HPDE6-E6E7 (cell line): Measurements from ENCODE around the gene CEMP1.

Source experiments
- DNase-seq: peaks from one replicate; pipeline ENCODE4 v3.0.0; 2011; ENCODE audit warnings: missing footprints; ENCODE audit errors: extremely low spot score

CEMP1 gene

DNA sequence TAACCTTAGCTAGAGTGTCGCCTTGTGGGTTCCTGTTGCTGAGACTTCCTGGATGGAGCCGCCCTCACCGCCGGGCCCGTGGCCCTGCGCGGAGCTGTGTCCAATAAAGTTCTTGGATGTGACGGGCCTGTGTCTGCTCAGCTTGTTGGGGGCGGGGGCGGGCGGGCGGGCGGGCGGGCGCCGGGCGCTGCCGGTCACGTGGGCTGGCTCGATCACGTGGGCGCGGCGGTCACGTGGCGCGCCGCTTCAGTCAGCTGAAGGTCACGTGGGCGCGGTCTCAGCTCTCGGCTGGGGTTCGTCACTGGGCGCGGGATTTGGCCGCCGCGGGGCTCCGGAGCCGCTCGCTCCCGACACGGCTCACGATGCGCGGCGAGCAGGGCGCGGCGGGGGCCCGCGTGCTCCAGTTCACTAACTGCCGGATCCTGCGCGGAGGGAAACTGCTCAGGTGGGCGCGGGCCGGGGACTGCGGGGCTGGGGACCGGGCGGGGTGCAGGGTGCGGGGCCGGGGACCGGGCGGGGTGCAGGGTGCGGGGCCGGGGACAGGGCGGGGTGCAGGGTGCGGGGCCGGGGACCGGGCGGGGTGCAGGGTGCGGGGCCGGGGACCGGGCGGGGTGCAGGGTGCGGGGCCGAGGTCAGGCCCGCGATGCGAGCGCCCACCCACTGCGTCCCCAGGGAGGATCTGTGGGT, 11.0 kb downstream of the CEMP1 start, which contains the start of gene AMDHD2:
Gene AMDHD2, plus strand, starts transcription at position 275 of the 687 bp plus-strand sequence. Its CDS starts 88 bp downstream, at position 363.
- peak; percentile 90 for DNase-seq

DNA sequence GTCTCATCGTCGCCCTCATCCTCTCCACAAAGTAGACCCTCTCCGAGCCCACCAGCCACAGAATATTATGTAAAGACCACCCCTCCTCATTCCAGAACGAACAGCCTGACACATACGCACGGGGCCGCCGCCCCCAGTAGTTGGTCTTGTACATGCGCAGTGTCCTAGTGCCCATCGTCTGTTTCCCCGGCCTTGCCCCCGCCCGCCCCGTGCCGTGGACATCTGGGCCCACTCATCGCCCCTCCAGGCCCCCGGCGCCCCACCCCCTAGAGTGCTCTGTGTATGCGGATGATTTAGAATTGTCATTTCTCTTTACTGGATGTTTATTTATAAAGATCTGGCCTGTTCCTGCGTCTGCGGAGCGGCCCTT, 11.5 kb downstream of the CEMP1 start:
- no peak for DNase-seq

GRCh38 chr16:2518823-2519710, 12.1 kb downstream of the CEMP1 start:
- no peak for DNase-seq

DNA sequence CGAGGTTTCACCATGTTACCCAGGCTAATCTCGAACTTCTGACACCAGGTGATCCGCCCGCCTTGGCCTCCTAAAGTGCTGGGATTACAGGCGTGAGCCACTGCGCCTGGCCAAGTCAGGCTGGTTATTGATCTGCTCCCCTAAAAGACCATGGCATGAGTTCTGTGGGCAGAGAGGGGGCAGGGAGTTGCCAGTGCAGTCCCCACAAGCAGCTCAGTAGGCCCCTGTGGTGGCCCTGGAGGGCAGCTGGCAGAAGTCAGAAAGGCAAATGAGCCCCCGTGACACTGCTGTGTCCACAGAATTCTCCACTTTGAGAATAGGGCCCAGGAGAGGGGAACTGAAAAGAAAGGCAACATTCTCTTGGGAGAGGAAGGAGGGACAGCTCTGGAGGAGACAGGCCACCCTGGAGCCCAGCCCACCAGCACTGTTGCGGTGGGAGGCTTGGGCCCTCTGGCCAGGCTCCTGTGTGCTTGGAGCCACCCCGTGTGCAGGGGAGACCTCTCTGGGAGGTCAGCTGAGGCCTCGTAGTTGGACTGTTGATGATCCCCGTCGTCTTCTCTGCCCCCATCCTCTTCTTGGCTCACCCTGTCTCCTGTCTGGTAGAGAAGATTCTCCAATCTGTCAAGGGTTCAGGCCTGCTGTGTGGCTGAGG, 13.1 kb downstream of the CEMP1 start:
- no peak for DNase-seq

GRCh38 chr16:2516391-2517240, 14.6 kb downstream of the CEMP1 start:
- no peak for DNase-seq

GRCh38 chr16:2515180-2515851, 15.9 kb downstream of the CEMP1 start:
- DNase-seq = no peak

GRCh38 chr16:2514333-2515179, 16.7 kb downstream of the CEMP1 start:
- DNase-seq = no peak

- peak; percentile 87 for DNase-seq
Observed at GRCh38 chr16:2513405-2514332, 17.5 kb downstream of the CEMP1 start, which contains the start of gene ATP6V0C. Gene ATP6V0C (plus strand): TSS chr16:2513952. CDS start chr16:2514104, 152 bp downstream.

- no peak for DNase-seq
Observed at GRCh38 chr16:2512735-2513404, 18.3 kb downstream of the CEMP1 start.

DNA sequence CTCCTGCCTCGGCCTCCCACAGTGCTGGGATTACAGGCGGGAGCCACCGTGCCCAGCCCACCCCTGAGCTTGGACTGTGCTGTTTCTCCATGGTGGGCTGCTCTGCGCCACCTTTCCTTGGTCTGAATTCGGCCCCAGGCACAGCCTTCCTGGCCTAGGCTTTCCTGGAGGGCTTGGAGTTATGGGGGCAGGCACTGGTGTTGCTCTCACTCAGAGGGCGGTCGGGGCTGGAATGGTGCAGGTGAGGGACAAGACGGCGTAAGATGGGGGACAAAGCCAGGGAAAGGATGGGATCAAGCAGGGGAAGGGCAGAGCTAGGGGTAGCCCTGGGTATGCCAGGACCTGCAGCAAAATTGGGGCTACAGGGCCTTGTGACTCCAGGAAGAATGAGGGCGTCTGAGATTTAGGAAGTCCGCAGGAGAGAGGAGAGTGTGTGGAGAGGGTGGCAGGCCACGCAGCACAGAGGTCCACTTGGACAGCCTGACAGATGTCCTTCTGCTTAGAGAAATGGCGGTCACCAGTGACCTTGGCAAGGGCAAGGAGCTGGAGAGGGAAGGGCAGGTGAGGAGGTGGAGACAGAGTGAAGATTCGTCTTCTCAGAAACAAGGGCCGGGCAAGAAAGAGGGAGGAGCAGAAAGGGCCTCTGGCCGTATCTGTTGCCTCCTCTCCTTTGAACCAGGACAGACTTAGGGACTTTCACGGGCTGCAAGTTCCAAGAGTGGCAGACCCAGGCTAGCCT, 19.0 kb downstream of the CEMP1 start:
- no peak for DNase-seq

- DNase-seq = peak; percentile 63
Observed at GRCh38 chr16:2511128-2511800, 19.9 kb downstream of the CEMP1 start.

DNA sequence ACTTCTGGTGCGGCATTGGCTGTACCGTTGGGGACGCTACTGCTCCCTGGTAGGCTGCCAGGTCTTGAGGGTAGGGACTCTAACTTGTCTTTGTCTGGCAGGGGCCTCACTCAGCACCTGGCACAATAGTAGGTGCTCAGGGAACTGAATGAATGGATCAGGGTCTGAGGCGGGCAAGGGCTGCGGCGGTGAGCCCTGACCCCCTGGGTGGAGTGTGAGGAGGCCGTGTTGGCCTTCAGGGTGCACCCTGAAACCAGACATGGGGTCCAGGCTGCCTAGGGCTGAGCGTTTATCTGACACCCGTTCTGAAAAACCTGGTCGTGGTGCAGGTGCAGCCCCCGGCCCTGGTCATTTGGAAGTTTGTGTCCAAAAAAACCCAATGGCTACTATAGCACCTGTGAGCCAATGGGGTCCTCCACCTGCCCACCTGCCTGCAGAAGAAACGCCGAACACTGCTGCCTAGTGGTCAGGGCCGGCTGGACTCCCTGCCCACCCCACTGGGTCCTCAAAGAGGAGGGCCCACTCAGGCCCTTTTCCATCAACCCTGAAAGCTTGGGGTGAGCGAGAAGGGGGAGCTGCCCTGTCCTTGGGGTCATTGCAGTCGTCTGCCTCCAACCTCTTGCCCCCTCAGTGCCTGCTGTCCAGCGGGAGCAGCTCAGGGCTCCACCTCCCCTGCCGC, 22.3 kb downstream of the CEMP1 start:
- DNase-seq = no peak

- no peak for DNase-seq
Observed at GRCh38 chr16:2507665-2508064, 23.5 kb downstream of the CEMP1 start.

DNA sequence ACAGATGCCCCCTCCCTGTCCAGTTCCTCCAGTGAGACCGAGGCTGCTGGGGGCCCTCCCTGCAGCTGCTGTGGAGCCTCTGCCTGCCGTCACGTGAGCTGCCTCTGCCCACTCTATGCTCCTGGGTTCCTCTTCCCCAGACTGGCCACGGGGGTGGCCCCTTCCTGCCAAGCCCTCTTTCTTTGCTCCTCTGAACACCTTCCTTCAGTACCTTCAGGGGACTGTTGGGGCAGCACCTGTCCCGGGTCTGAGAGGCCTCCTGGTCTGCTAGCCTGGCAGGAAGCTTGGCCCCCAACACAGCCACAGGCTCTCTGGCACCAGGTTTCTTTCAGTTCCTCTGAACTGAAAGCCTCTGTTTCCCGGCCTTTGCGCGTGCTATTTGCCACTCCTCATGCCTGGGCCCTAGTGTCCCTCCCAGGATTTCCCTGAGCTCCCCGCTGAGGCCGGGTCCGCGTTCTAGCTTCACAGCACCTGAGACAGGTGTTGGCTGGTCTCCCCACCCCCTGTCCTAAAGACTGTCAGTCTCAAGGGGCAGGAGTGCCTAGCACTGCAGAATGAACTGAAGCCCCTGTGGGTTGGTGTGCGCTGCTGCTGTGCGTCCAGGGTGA, 24.1 kb downstream of the CEMP1 start:
- no peak for DNase-seq

GRCh38 chr16:2505695-2506094, 25.5 kb downstream of the CEMP1 start:
- DNase-seq = no peak
